Gastroesophageal sphincter (tissue), 3 donors: ENCODE data around the gene PRR35.

Experiments used
- CTCF ChIP-seq, 4 experiments: fragments of 200-600 bp in 2 of 4; fragments of 450-650 bp in 2 of 4; sonication (generic) in 1 of 4; IDR thresholded peaks; one replicate each; pipeline ENCODE4 v1.5.1; 2017 to 2019; ENCODE audit warnings: antibody characterized with exemption in 4 of 4, mild to moderate bottlenecking in 2 of 4, moderate library complexity in 2 of 4
- EP300 ChIP-seq: sonication (generic); formaldehyde crosslinking; IDR thresholded peaks from one replicate; pipeline ENCODE4 v1.6.1; 2017; ENCODE audit warnings: antibody characterized with exemption, mild to moderate bottlenecking
- POLR2A ChIP-seq, 2 donors: fragments of 450-650 bp; IDR thresholded peaks; one replicate each; pipeline ENCODE4 v1.6.1; 2017; ENCODE audit warnings: antibody characterized with exemption in 2 of 2, mild to moderate bottlenecking in 2 of 2, moderate library complexity in 1 of 2
- POLR2AphosphoS5 ChIP-seq: sonication (generic); formaldehyde crosslinking; IDR thresholded peaks from one replicate; pipeline ENCODE4 v1.6.1; 2017; ENCODE audit warnings: antibody characterized with exemption

- TF ChIP-seq CTCF (IDR thresholded peaks at IDR 0.05) (no peak), EP300 (no peak), POLR2AphosphoS5 (no peak), POLR2A (IDR thresholded peaks at IDR 0.05) (no peak)
Measured at GRCh38 chr16:553601-554296, 6.4 kb upstream of the PRR35 start.
